IMR-90 (cell line): Measurements from ENCODE around the gene MYH11.

Source experiments
- CEBPB ChIP-seq: IDR thresholded peaks from 2 replicates; pipeline ENCODE4 v1.6.1; 2012; ENCODE audit warnings: low read depth, low read length, improper control_type of control experiment
- MAZ ChIP-seq: IDR thresholded peaks from 2 replicates; pipeline ENCODE4 v1.6.1; 2012; ENCODE audit warnings: low read depth, mild to moderate bottlenecking, low read length, improper control_type of control experiment, moderate library complexity, borderline replicate concordance
- POLR2A ChIP-seq: IDR thresholded peaks from 2 replicates; pipeline ENCODE4 v1.6.1; 2012; ENCODE audit warnings: mild to moderate bottlenecking, low read depth, low read length
- RFX5 ChIP-seq: IDR thresholded peaks from 2 replicates; pipeline ENCODE4 v1.8.0; 2012; ENCODE audit warnings: low read depth, mild to moderate bottlenecking, low read length, moderate library complexity
- SMC3 ChIP-seq: fragments of 150-350 bp; IDR thresholded peaks from 2 replicates; pipeline ENCODE4 v1.6.1; 2016; ENCODE audit warnings: low read depth, mild to moderate bottlenecking, antibody characterized with exemption, low read length, moderate library complexity
- TF ChIP-seq, protein P1 (sequence below): conservative IDR thresholded peaks from 2 replicates; pipeline ENCODE4 v1.5.1; 2012; ENCODE audit warnings: mild to moderate bottlenecking, low read depth, low read length, improper control_type of control experiment
- TF ChIP-seq, protein P2 (sequence below): fragments of 150-350 bp; IDR thresholded peaks from 2 replicates; pipeline ENCODE4 v1.6.1; 2017; ENCODE audit warnings: mild to moderate bottlenecking, antibody characterized with exemption, low read length, low read depth

DNA sequence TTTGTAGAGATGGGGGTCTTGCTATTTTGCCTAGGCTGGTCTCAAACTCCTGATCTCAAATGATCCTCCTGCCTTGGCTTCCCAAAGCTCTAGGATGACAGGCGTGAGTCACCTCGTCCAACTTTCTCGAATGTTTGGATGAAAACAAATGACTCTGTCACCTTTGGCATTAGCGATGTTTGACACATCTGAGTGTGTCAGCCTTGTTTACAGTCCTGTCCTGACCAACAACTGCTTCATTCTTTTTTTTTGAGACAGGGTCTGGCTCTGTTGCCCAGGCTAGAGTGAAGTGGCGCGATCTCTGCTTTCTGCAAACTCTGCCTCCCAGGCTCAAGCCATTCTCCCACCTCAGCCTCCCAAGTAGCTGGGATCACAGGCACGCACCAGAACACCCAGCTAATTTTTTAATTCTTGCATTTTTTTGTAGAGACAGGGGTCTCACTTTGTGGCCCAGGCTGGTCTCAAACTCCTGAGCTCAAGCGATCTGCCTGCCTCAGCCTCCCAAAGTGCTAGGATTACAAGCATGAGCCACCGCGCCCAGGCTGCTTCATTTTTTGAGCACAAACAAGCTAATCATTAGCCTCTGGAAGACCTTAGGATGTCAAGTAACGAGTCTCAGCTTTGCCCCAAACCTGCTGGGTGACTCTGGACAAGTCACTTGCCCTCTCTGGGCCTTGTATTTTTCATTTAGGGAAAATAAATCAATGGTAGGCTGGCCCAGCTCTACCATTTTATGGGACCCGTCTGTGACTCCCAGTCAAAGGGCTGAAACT, 7.4 kb downstream of the MYH11 start:
- TF ChIP-seq, protein P1, sequence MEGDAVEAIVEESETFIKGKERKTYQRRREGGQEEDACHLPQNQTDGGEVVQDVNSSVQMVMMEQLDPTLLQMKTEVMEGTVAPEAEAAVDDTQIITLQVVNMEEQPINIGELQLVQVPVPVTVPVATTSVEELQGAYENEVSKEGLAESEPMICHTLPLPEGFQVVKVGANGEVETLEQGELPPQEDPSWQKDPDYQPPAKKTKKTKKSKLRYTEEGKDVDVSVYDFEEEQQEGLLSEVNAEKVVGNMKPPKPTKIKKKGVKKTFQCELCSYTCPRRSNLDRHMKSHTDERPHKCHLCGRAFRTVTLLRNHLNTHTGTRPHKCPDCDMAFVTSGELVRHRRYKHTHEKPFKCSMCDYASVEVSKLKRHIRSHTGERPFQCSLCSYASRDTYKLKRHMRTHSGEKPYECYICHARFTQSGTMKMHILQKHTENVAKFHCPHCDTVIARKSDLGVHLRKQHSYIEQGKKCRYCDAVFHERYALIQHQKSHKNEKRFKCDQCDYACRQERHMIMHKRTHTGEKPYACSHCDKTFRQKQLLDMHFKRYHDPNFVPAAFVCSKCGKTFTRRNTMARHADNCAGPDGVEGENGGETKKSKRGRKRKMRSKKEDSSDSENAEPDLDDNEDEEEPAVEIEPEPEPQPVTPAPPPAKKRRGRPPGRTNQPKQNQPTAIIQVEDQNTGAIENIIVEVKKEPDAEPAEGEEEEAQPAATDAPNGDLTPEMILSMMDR: no peak
- no peak for TF ChIP-seq POLR2A
- TF ChIP-seq SMC3: no peak
- TF ChIP-seq CEBPB: no peak
- TF ChIP-seq, protein P2, sequence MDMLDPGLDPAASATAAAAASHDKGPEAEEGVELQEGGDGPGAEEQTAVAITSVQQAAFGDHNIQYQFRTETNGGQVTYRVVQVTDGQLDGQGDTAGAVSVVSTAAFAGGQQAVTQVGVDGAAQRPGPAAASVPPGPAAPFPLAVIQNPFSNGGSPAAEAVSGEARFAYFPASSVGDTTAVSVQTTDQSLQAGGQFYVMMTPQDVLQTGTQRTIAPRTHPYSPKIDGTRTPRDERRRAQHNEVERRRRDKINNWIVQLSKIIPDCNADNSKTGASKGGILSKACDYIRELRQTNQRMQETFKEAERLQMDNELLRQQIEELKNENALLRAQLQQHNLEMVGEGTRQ: no peak
- TF ChIP-seq RFX5: no peak
- TF ChIP-seq MAZ: no peak
